GM21447 (cell line): ENCODE results near the gene PYGB.

Source experiments
- ATAC-seq: cut with Tn5 transposase; IDR thresholded peaks from one replicate; pipeline ENCODE4 v1.9.1; 2021; ENCODE audit not compliant: unreplicated experiment

The PYGB gene

GRCh38 chr20:25215521-25215920, 32.4 kb upstream of the PYGB start:
- no peak for ATAC-seq

GRCh38 chr20:25216199-25216945, 31.5 kb upstream of the PYGB start:
- ATAC-seq = no peak

- ATAC-seq = no peak
Observed at GRCh38 chr20:25217161-25218108, 30.4 kb upstream of the PYGB start.

GRCh38 chr20:25218109-25218486, 29.8 kb upstream of the PYGB start:
- no peak for ATAC-seq

- ATAC-seq = no peak
Observed at GRCh38 chr20:25218492-25218891, 29.4 kb upstream of the PYGB start.

GRCh38 chr20:25219365-25219764, 28.5 kb upstream of the PYGB start:
- ATAC-seq = no peak

- ATAC-seq = no peak
Observed at GRCh38 chr20:25220021-25220730, 27.7 kb upstream of the PYGB start.

GRCh38 chr20:25220810-25221591, 26.9 kb upstream of the PYGB start:
- no peak for ATAC-seq

- ATAC-seq = no peak
Observed at GRCh38 chr20:25221592-25222460, 26.1 kb upstream of the PYGB start.

- no peak for ATAC-seq
Observed at GRCh38 chr20:25222461-25223178, 25.3 kb upstream of the PYGB start.

- no peak for ATAC-seq
Observed at GRCh38 chr20:25223179-25223661, 24.7 kb upstream of the PYGB start.

GRCh38 chr20:25223765-25224720, 23.8 kb upstream of the PYGB start:
- no peak for ATAC-seq

GRCh38 chr20:25224941-25225340, 22.9 kb upstream of the PYGB start:
- no peak for ATAC-seq

GRCh38 chr20:25225642-25226432, 22.0 kb upstream of the PYGB start:
- ATAC-seq = no peak

GRCh38 chr20:25226433-25227316, 21.2 kb upstream of the PYGB start:
- no peak for ATAC-seq

- no peak for ATAC-seq
Observed at GRCh38 chr20:25227317-25227831, 20.5 kb upstream of the PYGB start.
